ENCODE data around the gene TIGD1.

TIGD1 gene

GRCh38 chr2:232550354-232551249 is at the start of gene TIGD1, which contains the start of gene EIF4E2:
TIGD1 (minus strand) TSS chr2:232550557; CDS start chr2:232549882, 675 bp downstream.
EIF4E2 (plus strand) TSS chr2:232550689; CDS start chr2:232550725, 36 bp downstream.
- DNase-seq = peak; percentile 69 to 97 (median 92)

DNA sequence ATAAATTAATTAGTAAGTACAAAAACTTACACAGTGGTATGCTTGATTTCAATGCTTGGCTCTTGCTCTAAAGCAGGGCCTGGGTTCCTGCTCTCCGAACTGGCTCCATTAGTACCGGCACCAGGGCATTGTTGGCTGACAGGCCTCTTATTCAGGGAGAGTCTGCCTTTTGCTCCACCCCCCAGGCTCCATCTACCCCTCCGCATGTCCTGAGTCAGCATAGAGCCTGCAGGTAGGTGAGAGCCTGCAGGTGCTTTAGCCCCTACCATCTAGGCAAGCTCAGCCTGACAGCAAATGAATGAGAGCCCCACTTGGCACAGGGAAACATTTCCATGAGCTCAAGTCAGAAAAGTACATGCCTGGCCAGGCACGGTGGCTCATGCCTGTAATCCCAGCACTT is 47.9 kb upstream of the TIGD1 start:
- no peak for DNase-seq

DNA sequence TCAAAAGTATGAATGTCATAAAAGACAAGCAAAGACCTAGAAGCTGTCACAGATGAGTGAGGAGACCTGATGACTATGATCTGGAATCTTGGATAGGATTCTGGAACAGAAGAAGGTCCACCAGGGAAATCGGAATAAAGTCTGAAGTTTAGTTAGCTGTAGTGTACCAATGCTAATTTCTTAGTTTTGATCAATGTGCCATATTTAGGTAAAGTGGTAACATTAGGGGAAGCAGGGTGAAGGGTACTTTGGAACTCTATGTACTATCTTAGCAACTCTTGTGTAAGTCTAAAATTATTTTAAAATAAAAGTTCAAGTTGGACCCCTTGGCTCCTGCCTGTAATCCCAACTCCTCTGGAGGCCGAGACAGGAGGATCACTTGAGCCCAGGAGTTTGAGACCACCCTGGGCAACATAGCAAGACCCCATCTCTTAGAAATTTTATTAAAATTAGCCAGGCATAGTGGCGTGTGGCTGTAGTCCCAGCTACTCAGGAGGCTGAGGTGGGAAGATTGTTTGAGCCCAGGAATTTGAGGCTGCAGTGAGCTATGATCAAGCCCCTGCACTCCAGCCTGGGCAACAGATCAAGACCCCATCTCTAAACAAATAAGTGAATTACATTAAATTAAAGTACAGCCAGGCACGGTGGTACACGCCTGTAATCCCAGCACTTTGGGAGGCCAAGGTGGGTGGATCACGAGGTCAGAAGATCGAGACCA is 47.2 kb upstream of the TIGD1 start:
- no peak for DNase-seq

DNA sequence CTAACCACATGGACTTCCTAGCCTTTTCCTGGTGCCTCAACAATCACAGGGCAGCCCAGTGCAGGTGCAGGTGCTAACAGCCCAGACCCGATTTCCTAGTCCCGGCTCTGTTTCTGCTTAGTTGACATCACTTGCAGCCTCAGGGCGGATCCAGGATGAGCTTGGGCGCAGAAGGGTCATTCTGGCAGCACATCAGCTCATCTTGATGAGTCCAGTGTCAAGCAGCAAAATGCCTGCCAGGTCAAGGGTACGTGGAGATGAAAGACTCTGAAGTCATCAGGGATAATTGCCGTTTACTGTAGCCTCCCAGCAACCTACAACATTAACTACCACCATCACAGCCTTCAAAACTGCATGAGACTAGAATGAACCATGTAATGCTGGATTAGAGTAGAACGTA is 43.6 kb upstream of the TIGD1 start:
- no peak for DNase-seq

GRCh38 chr2:232592772-232593395 is 42.5 kb upstream of the TIGD1 start:
- peak in 1 of 51 donors; percentile 21 for DNase-seq

GRCh38 chr2:232588680-232589585 is 38.6 kb upstream of the TIGD1 start:
- peak in 15 of 51 donors; percentile 6 to 51 (median 32) for DNase-seq

DNA sequence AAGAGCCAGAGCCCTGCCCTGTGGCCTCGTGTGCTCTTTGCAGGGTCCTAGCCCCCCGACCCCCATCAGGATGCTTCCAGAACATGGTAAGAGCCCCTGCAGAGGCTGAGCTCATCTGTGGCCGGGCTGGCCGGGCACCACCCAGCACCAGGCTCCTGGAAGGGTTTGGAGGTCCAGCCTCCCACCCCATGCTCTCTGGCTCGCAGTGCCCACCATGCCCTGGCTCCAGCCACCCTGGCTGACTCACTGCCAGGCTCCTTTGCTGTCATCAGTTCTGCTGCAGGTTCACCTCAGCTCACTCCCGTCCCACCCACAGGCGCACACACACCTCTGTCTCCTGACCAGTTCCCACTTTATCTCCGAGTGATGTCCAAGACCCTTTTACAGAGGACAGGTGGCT is 37.7 kb upstream of the TIGD1 start:
- DNase-seq = no peak

GRCh38 chr2:232587512-232587911 is 37.2 kb upstream of the TIGD1 start:
- no peak for DNase-seq

- DNase-seq = no peak
Observed at GRCh38 chr2:232586943-232587505, 36.7 kb upstream of the TIGD1 start.

GRCh38 chr2:232584238-232584637 is 33.9 kb upstream of the TIGD1 start:
- no peak for DNase-seq

DNA sequence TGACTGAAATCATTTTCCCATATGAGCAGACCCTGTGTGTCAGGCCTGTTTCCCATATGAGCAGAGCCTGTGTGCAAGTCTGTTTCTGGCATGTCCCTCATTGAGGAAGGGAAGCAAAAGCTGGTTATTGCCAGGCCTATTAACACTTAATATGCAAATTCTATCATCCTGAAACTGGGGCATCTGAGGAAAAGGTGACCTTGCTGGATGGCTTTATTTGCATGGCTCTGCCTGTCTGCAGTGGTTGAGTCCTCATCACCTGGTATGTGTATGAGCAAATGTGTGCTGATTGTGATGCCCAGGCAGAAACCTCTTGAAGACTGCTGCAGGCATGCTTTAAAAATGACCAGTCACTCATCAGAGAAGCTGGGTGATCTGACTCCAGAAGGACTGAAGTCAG is 31.4 kb upstream of the TIGD1 start:
- DNase-seq = no peak

DNA sequence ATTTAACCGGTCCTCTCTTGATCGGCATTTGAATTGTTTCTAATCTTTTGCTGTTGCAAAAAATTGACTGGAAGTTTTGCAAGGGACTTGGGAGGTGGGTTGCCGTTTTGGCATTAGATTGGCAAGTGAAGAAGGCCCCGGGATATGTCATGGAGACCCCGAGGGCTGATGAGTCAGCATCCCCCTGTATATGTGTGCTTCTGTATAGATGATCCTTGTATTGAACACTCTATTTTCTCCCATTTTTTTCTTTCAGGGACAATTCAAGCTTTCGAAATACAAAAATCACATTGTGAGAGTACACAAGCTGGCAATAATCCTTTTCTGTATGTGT is 30.3 kb upstream of the TIGD1 start:
- DNase-seq = no peak

GRCh38 chr2:232578626-232579025 is 28.3 kb upstream of the TIGD1 start:
- DNase-seq = no peak

DNA sequence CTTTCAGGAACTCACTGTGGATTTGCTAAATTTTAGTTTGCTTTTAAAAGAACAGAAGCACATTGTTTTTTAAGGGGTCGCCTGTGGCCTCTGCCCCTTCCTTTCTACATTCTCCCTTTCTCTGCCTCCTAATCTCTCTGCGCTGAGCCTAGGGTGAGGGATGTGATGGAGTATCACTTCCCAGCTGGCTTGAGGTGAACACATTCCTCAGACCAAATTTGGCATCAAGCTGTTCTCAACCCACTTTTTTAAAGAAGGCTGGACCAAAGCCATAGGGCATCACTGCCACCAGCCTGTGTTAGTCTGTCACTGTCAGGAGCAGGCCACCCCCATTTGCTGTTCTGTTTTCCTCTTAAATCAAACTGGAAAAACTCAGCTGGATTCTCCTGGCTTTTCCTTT is 27.5 kb upstream of the TIGD1 start:
- DNase-seq = no peak

- DNase-seq = no peak
Observed at GRCh38 chr2:232576995-232577394, 26.6 kb upstream of the TIGD1 start.

- DNase-seq = no peak
Observed at GRCh38 chr2:232575404-232575746, 25.0 kb upstream of the TIGD1 start.

GRCh38 chr2:232574674-232575403 is 24.5 kb upstream of the TIGD1 start:
- no peak for DNase-seq

GRCh38 chr2:232573771-232574435 is 23.5 kb upstream of the TIGD1 start:
- DNase-seq = peak in 6 of 51 donors; percentile 4 to 32 (median 22)

DNA sequence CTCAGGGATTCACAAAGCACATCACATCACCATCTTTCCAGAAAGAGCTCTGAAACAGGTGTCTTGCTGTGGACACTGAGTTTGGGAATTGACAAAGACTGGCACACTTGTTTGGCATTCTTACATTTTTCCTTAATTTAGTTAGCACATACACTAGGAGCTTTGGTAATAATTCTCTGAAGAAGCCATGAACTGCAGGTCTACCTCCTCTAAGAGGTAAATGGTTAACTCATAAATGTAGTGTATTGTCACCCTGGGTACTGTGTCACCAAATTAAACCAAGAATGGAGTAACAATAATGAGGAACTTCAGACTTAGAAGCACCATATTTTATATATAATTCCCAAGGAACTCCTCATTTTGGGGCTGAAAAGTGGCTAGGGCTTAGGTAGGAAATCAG is 22.7 kb upstream of the TIGD1 start:
- no peak for DNase-seq
